Neural cell (in vitro differentiated cells): ENCODE data around the gene CA11. TPM values are rescaled to one million over a fixed set of nuclear protein-coding genes. Genes with fewer than 3 reads are reported as not detected.

Experiments
- H2AFZ ChIP-seq: fragments of 200-600, 300-800 bp; sonication (generic), shearing (Covaris generic); 2 replicates; pipeline ENCODE4 v1.6.0; 2014; ENCODE audit warnings: low read depth, mild to moderate bottlenecking, antibody characterized with exemption, low read length, moderate library complexity
- H3F3A ChIP-seq: fragments of 200-600 bp; shearing (Covaris generic); 2 replicates; pipeline ENCODE4 v1.6.1; 2016; ENCODE audit warnings: mild to moderate bottlenecking, moderate library complexity, mixed read lengths, antibody characterized with exemption, low read length; ENCODE audit not compliant: insufficient read depth, poor library complexity, severe bottlenecking
- H3K27ac ChIP-seq: fragments of 200-600, 300-800 bp; sonication (generic), shearing (Covaris generic); 2 replicates; pipeline ENCODE4 v1.5.1; 2014; ENCODE audit warnings: mild to moderate bottlenecking, low read length, moderate library complexity
- H3K27me3 ChIP-seq: fragments of 300-800, 200-600 bp; sonication (generic), shearing (Covaris generic); 2 replicates; pipeline ENCODE4 v1.6.0; 2014; ENCODE audit warnings: mild to moderate bottlenecking, low read depth, low read length, moderate library complexity; ENCODE audit not compliant: insufficient read depth
- H3K36me3 ChIP-seq: fragments of 300-800, 200-600 bp; sonication (generic), shearing (Covaris generic); 2 replicates; pipeline ENCODE4 v1.5.1; 2014; ENCODE audit warnings: mild to moderate bottlenecking, antibody characterized with exemption, low read length, moderate library complexity; ENCODE audit not compliant: insufficient read depth
- H3K4me2 ChIP-seq: fragments of 300-800, 200-600 bp; sonication (generic), shearing (Covaris generic); 2 replicates; pipeline ENCODE4 v1.6.0; 2014; ENCODE audit warnings: mild to moderate bottlenecking, low read length
- H3K4me3 ChIP-seq: fragments of 300-800, 200-600 bp; sonication (generic), shearing (Covaris generic); 2 replicates; pipeline ENCODE4 v1.5.1; 2014; ENCODE audit warnings: mild to moderate bottlenecking, low read length, moderate library complexity
- H3K79me2 ChIP-seq: fragments of 200-600 bp; shearing (Covaris generic); replicated peaks from 2 replicates; pipeline ENCODE4 v1.6.0; 2014; ENCODE audit warnings: mild to moderate bottlenecking, low read length, moderate library complexity; ENCODE audit not compliant: insufficient read depth
- H3K9ac ChIP-seq: fragments of 300-800, 200-600 bp; sonication (generic), shearing (Covaris generic); 2 replicates; pipeline ENCODE4 v1.6.1; 2016; ENCODE audit warnings: mild to moderate bottlenecking, low read length, mixed read lengths
- H3K9me2 ChIP-seq: fragments of 200-600 bp; shearing (Covaris generic); 2 replicates; pipeline ENCODE4 v1.6.1; 2016; ENCODE audit warnings: mild to moderate bottlenecking, low read length, mixed read lengths; ENCODE audit not compliant: insufficient read depth
- H3K9me3 ChIP-seq: fragments of 200-600, 300-800 bp; sonication (generic), shearing (Covaris generic); 2 replicates; pipeline ENCODE4 v1.6.1; 2016; ENCODE audit warnings: mild to moderate bottlenecking, mixed run types, low read length, moderate library complexity, mixed read lengths
- H4K20me1 ChIP-seq: fragments of 200-600 bp; shearing (Covaris generic); 2 replicates; pipeline ENCODE4 v1.6.1; 2016; ENCODE audit warnings: mild to moderate bottlenecking, mixed run types; ENCODE audit not compliant: insufficient read depth
- CTCF ChIP-seq: fragments of 450-650 bp; IDR thresholded peaks from 2 replicates; pipeline ENCODE4 v1.5.1; 2014; ENCODE audit warnings: antibody characterized with exemption, mild to moderate bottlenecking, moderate library complexity; ENCODE audit not compliant: poor library complexity, severe bottlenecking
- EP300 ChIP-seq: fragments of 450-650 bp; conservative IDR thresholded peaks from 2 replicates; pipeline ENCODE4 v1.6.1; 2014; ENCODE audit warnings: antibody characterized with exemption, mild to moderate bottlenecking, moderate library complexity; ENCODE audit not compliant: poor library complexity, severe bottlenecking
- EZH2 ChIP-seq: fragments of 200-600, 300-800 bp; shearing (Covaris generic), sonication (generic); IDR thresholded peaks from 2 replicates; pipeline ENCODE4 v1.6.1; 2014; ENCODE audit warnings: antibody characterized with exemption, low read length, borderline replicate concordance, mild to moderate bottlenecking; ENCODE audit not compliant: insufficient read depth, poor library complexity, severe bottlenecking
- MXI1 ChIP-seq: fragments of 450-650 bp; conservative IDR thresholded peaks from 2 replicates; pipeline ENCODE4 v1.6.1; 2014; ENCODE audit warnings: antibody characterized with exemption, mild to moderate bottlenecking; ENCODE audit not compliant: poor library complexity, severe bottlenecking
- POLR2AphosphoS5 ChIP-seq: IDR thresholded peaks from 2 replicates; pipeline ENCODE4 v1.6.1; 2012
- RAD21 ChIP-seq: fragments of 450-650 bp; conservative IDR thresholded peaks from 2 replicates; pipeline ENCODE4 v1.6.1; 2014; ENCODE audit warnings: antibody characterized with exemption, mild to moderate bottlenecking, moderate library complexity
- REST ChIP-seq: IDR thresholded peaks from 2 replicates; pipeline ENCODE4 v1.6.1; 2012; ENCODE audit warnings: borderline replicate concordance
- SMC3 ChIP-seq: fragments of 450-650 bp; conservative IDR thresholded peaks from 2 replicates; pipeline ENCODE4 v1.6.1; 2014; ENCODE audit warnings: antibody characterized with exemption, mild to moderate bottlenecking, moderate library complexity; ENCODE audit not compliant: poor library complexity
- TAF1 ChIP-seq: IDR thresholded peaks from 2 replicates; pipeline ENCODE4 v1.6.1; 2012; ENCODE audit warnings: low read depth
- polyA plus RNA-seq: library from polyadenylated mRNA; depleted of rRNA; stranded (reverse); fragments of >200 nt; gene quantifications from 2 replicates; pipeline ENCODE4 v1.2.3, GENCODE V29; 2014

Gene CA11
- polyA plus RNA-seq, 1 donor from 2014 or later: 108 TPM

GRCh38 chr19:48614436-48615230 lies 31.4 kb downstream of the CA11 start, which contains the start of gene FAM83E:
FAM83E (minus strand) TSS chr19:48615076; CDS start chr19:48613372, 1,704 bp downstream.
- no peaks in the 10 kb centered on the region for H3F3A ChIP-seq
- no peaks in the 10 kb centered on the region for H3K27me3 ChIP-seq
- peaks cover 3% of the 10 kb centered on the region for H3K36me3 ChIP-seq
- no peak within 1 kb of the TSS for H2AFZ ChIP-seq
- no peaks in the 10 kb centered on the region for H3K9me2 ChIP-seq
- H3K9me3 ChIP-seq: no peaks in the 10 kb centered on the region
- no peak within 1 kb of the TSS for H3K4me2 ChIP-seq
- H3K9ac ChIP-seq: no peak within 1 kb of the TSS
- H4K20me1 ChIP-seq: peaks cover 4% of the 10 kb centered on the region
- H3K27ac ChIP-seq: no peak within 1 kb of the TSS
- TF ChIP-seq EZH2: no peak
- TF ChIP-seq REST: no peak
- no peak for TF ChIP-seq TAF1
- no peak for TF ChIP-seq RAD21
- H3K79me2 ChIP-seq: peaks cover 24% of the 10 kb centered on the region
- H3K4me3 ChIP-seq: no peak within 1 kb of the TSS

GRCh38 chr19:48613852-48614435 lies 32.0 kb downstream of the CA11 start:
- Histone ChIP-seq H3K4me2 (no peak overlapping the region), H3K27ac (no peak overlapping the region), H3K9ac (no peak overlapping the region), H3K9me3 (no peaks in the 10 kb centered on the region), H3K36me3 (peaks cover 3% of the 10 kb centered on the region), H3K79me2 (peaks cover 24% of the 10 kb centered on the region), H3K9me2 (no peaks in the 10 kb centered on the region), H2AFZ (no peak overlapping the region), H3K27me3 (no peaks in the 10 kb centered on the region), H4K20me1 (peaks cover 4% of the 10 kb centered on the region), H3K4me3 (no peak overlapping the region), H3F3A (no peaks in the 10 kb centered on the region)
- TF ChIP-seq REST (no peak), SMC3 (no peak), EZH2 (no peak), CTCF (no peak), POLR2AphosphoS5 (no peak), MXI1 (no peak), EP300 (no peak), TAF1 (no peak), RAD21 (no peak)
